ENCODE results near the gene HSPB8.

- TF ChIP-seq ELF4 (IDR thresholded peaks at IDR 0.05) (no peak), FOXM1 (IDR thresholded peaks at IDR 0.05; ENCODE audit: borderline replicate concordance) (no peak), SP1 (IDR thresholded peaks at IDR 0.05) (no peak), BHLHE40 (IDR thresholded peaks at IDR 0.05; ENCODE audit: borderline replicate concordance) (no peak), SUZ12 (IDR thresholded peaks at IDR 0.05) (no peak), HDGF (IDR thresholded peaks at IDR 0.05; ENCODE audit: borderline replicate concordance) (no peak), FOXK2 (IDR thresholded peaks at IDR 0.05) (no peak), FOXA1 (IDR thresholded peaks at IDR 0.05) (no peak), NFRKB (IDR thresholded peaks at IDR 0.05) (no peak)
Observed at GRCh38 chr12:119225454-119225853, 46.7 kb downstream of the HSPB8 start.

All from HEK293T (cell line).